KOPT-K1 (cell line): ENCODE results near the gene ELMOD3.

Experiments used
- H3K27ac ChIP-seq: fragments of 200-600 bp; sonication (generic); 2 replicates; pipeline ENCODE4 v1.5.1; 2016; ENCODE audit warnings: antibody characterized with exemption, mild to moderate bottlenecking, low read depth, low read length; ENCODE audit not compliant: poor library complexity, severe bottlenecking
- H3K36me3 ChIP-seq: fragments of 200-600 bp; sonication (generic); 2 replicates; pipeline ENCODE4 v1.5.1; 2017; ENCODE audit warnings: antibody characterized with exemption, mild to moderate bottlenecking, low read length, moderate library complexity; ENCODE audit not compliant: insufficient read depth
- H3K9me3 ChIP-seq: fragments of 200-600 bp; sonication (generic); 2 replicates; pipeline ENCODE4 v1.5.1; 2017; ENCODE audit warnings: antibody characterized with exemption, low read length, mild to moderate bottlenecking; ENCODE audit not compliant: insufficient read depth, poor library complexity, severe bottlenecking

The ELMOD3 gene

DNA sequence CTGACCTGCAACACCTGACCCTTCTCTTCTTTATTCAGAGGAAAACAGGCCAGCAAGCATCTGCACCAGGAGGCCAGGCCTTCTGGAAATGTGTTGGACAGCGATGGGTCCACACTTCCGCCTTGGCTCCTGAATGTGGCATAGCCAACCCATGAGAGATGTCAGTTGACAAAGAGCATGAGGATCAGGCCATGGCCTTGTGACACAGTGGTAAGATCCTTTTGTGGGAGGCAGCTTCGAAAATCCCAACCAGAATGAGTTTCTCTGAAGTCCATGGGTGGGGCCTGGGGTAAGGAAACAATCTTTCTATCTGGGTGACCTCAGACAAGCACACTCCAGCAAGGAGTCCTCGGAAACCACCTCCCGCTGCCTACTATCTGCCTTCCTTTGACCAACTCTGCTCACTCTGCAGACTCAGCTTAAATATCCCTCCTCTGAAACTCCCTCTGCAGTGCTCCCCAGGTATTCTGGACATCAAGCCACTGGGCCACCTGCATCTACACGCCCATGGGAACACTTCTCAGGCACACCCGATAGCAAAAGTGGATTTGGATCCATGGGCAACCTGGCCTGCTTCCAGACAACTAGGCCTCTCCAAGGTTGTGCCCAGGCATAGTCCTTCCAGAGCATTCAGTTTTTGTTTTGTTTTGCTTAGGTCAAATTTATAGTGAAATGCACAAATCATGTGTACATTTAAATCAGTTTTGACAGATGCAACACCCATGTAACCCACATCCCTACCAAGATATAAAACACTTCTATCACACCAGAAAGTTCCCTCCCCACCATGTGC is 60.4 kb downstream of the ELMOD3 start:
- Histone ChIP-seq H3K36me3 (no peaks in the 10 kb centered on the region), H3K27ac (no peak overlapping the region), H3K9me3 (no peaks in the 10 kb centered on the region)

DNA sequence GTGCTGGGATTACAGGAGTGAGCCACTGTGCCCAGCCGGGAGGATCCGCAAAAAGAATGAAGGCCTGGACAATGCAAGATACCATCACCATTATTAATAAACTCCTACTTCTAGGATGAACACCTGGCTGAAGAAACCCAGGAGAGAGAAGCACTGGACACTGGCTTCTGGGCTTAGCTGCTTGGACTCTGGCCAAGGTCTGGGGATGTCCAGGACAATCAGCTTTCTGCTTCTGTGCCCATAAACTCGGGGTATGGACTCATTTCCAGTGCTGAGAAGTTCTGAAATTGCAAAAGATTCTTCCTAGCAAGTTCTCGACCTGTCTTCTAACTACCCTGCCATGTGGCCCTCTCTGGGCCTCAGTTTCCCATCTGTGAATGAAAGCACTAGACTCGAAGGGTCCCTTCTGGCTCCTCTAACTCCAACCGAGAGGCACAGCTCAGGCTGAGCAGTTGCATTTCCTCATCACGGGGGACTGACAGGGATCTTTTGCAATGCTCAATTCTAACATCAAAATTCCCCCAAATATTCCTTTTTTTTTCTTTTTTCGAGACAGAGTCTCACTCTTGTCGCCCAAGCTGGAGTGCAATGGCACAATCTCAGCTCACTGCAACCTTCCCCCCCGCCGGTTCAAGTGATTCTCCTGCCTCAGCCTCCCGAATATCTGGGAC is 61.5 kb downstream of the ELMOD3 start:
- Histone ChIP-seq H3K27ac (no peak overlapping the region), H3K9me3 (no peaks in the 10 kb centered on the region), H3K36me3 (no peaks in the 10 kb centered on the region)

DNA sequence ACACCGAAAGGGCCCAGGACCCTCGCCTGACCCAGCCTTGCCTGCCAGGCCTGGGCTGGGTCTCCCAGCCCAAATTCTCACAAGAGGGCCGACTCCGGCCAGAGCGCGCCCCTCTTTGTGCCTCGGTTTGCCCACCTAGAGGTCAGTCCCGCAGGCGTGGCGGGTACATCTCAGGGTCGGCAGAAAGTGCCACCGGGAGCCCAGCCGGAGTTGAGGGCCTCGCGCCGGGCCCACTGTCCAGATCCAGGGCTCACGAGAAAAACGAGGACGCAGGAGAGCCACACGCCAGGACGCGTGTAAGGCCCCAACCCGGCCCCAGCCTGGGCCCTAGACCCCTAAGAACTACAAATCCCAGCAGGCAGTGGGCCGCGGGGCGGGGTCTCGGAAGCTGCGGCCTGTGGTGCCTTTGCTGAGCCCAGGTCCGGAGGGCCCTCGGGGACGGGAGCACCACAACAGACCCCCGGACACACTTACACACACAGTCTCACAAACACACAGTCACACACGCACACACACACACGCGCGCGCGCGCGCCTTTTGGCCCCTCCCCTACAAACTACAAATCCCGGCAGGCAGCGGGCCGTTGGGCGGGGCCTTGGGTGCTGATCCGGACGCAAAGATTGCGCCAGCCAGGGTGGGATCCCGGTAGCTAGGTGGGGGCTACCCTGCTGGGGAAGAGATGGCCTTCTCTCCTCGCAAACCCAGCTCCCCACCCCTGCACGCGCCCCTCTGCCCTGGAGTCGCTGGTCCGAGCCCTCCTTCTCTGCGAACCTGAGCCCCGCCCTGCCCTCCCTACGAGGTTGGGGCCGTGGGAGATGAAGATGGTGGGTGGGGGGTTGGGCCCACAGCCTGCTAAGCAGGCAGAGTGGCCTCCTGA is 63.8 kb downstream of the ELMOD3 start, which contains the start of gene SH2D6:
TSS of gene SH2D6 (plus strand) at position 583 of the 877 bp plus-strand sequence. CDS start 10,752 bp downstream, outside the sequence.
- Histone ChIP-seq H3K27ac (peak within 1 kb of the TSS; percentile 93), H3K9me3 (no peaks in the 10 kb centered on the region), H3K36me3 (no peaks in the 10 kb centered on the region)

DNA sequence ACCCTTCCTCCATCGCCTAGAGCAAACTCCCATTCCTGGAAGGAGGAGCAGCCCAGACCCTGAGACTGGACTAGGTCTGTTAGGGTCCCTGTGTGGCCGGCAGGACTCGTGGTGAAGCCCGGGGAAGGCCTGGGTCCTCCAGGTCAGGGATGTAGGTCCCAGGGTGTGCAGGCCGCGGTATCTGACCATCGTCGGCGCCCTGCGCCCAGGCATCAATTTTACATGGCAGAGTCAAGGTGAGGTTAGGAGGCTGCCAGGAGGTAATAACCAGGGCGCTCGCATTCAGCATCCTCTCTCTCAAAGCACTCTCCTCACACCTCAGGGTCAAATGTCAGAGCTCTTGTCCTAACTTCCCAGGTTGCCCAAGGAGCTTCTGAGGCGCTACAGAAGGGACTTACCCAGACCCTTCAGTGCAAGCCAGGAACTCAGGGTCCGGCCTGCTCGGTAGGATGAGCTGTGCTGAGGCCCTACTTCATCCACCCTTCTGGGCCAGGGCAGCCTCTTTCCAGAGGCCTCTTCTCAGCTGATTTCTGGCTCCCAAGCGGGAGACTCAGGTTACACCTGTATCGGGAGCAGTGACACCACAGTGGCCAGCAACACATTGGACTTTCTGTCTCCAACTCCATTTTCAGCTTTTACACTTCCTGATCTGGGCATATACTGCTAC is 64.6 kb downstream of the ELMOD3 start:
- Histone ChIP-seq H3K9me3 (no peaks in the 10 kb centered on the region), H3K36me3 (no peaks in the 10 kb centered on the region), H3K27ac (peak overlapping the region; percentile 93)

DNA sequence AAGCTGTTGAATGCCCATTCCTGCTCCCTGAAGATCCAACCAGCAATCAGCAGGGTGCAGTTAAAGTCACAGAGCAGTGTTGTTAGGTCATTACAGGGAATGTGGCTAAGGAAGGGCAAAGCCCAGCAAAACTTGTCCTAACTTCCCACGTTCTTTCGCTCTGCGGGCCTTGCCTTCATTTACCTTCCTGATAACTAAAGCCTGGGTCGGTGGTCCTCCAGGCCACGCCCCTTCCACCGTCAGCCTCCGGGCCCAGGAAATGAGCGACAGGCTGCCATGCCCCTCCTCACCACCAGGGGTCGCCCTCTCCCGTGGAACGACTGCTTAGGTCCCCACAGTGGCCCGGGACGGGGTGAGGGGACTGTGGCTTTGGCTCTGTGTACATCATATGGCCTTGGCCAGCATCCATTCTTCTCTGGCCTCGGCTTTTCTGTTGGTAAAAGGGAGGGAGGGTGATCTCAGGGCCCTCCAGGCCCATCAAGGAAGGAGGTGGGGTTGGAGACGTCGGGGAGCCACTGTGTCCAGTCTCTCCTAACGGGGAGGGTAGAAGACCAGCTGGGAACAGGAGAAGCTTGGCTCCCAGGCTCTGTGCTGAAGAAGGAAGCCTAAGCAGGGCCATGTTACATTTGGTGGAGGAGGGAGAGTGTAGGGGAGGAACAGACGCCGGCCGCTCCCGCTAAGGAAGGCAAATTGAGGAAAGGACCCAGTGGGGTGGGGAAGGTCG is 66.1 kb downstream of the ELMOD3 start:
- no peaks in the 10 kb centered on the region for H3K9me3 ChIP-seq
- no peaks in the 10 kb centered on the region for H3K36me3 ChIP-seq
- H3K27ac ChIP-seq, result peak overlapping the region; percentile 57

DNA sequence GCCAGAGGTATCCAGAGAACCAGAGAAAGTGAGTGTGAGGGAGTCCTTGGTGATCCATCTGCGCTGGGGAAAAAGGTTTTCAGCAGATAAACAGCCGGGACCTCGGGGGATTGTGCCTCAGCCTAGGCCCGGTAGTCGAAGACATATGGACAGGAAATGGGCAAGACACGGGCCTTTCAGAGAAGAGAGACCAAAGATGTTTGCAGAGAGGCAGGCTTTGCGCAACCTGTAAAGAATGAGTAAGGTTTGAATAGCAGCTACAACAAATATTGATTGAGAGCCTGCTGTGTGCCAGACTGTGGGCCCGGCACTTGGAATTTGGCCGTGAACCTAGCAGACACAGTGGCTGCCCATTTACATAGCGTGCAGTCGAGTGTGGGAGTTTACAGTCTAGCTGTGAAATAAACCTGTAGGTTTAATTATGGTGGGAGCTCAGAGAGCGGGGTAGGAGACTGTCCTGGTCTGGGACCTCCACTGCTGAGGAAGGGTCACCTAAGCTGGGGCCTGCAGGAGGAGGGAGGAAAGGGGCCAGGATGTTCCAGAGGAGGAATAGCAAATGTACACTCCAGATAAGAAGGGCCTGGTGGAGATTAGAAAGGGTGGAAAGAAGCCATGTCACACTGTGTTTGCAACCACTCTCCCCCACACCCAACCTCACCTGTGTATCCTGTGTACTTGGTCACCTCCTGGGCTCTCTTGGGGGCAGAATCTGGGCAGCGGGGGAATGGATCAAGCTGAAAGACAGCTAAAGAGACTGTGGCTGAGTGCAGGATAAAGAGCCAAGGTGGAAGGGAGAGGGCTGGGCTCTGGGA is 66.9 kb downstream of the ELMOD3 start:
- no peaks in the 10 kb centered on the region for H3K9me3 ChIP-seq
- no peaks in the 10 kb centered on the region for H3K36me3 ChIP-seq
- H3K27ac ChIP-seq, result peak overlapping the region; percentile 57

DNA sequence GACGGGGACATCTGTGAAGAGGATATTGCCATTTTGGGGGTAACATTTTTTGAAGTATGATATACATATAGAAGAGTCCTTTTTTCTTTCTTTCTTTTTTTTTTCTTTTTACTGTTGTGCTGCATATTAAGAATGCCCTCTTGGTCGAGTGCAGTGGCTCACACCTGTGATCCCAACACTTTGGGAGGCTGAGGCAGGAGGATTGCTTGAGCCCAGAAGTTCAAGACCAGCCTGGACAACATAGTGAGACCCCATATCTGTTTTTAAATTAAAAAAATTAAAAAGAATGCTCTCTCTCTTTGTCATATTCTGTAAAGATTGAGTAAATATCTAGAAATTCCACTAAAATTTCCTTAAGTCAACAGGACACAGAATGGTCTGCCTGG is 67.5 kb downstream of the ELMOD3 start:
- H3K36me3 ChIP-seq, result no peaks in the 10 kb centered on the region
- no peaks in the 10 kb centered on the region for H3K9me3 ChIP-seq
- H3K27ac ChIP-seq, result no peak overlapping the region

DNA sequence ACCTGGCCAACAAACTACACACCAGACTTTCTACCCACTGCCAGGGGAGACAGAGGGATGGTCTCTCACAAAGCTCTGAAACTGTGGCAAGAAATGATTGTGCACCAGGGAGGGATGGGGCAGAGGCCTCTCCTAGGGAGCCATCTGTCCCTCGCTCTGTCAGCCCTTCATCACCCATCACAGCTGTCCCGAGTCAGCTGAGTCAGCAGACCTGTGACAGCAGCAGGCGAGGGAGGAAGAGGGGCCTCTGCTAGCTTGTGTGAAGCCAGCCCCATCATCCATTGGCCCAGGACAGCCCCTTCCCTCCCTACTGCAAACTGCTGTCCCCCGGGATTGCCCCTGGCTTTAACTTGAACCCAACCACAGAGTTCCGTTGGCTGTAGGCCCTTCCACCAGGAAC is 69.0 kb downstream of the ELMOD3 start:
- Histone ChIP-seq H3K27ac (no peak overlapping the region), H3K9me3 (no peaks in the 10 kb centered on the region), H3K36me3 (no peaks in the 10 kb centered on the region)

DNA sequence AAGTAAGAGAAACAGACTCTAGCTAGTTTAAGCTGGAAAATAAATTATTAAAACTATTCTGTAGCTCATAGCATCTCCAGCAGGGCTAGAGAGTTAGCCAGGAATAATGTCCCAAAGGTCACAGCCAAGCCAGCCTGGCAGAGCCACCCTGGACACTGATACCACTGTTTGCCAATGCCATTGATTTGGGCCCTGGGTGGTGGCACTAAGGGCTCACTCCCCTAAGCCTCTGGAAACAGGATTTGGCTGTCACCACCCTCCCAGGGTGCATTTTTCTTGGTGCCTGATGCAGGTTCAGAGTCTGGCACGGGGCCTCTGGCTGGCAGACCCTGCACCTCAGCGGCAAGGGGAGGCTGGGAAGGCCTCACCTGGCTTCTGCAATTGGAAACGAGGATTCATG is 71.0 kb downstream of the ELMOD3 start:
- H3K9me3 ChIP-seq, result no peaks in the 10 kb centered on the region
- no peaks in the 10 kb centered on the region for H3K36me3 ChIP-seq
- no peak overlapping the region for H3K27ac ChIP-seq

DNA sequence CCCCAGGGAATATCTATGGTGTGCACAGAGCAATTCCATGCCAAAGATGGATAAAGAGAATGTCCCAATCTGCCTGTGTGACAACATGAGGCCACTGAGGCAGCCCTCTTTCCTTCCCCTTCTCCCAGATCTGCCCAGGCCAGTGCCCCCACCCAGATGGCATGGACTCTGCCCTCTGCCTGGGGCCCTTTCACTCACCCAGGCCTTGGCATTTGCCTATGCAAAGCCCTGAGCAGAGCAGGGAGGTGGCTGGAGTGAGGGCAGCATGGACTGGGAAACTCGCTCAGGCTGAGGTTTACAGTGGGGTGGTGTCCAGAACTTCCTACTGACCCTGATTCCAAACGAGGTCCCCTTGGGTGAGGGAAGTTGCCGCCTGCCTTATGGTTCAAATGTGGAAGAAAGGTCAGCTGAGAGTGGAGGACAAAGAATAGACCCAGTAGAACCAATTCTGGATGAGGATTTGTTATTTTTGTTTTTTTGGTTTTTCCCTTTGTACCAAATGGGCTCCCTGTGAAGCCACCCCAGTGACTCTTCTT is 72.8 kb downstream of the ELMOD3 start:
- H3K9me3 ChIP-seq, result no peaks in the 10 kb centered on the region
- peak overlapping the region; percentile 70 for H3K27ac ChIP-seq
- H3K36me3 ChIP-seq, result no peaks in the 10 kb centered on the region

DNA sequence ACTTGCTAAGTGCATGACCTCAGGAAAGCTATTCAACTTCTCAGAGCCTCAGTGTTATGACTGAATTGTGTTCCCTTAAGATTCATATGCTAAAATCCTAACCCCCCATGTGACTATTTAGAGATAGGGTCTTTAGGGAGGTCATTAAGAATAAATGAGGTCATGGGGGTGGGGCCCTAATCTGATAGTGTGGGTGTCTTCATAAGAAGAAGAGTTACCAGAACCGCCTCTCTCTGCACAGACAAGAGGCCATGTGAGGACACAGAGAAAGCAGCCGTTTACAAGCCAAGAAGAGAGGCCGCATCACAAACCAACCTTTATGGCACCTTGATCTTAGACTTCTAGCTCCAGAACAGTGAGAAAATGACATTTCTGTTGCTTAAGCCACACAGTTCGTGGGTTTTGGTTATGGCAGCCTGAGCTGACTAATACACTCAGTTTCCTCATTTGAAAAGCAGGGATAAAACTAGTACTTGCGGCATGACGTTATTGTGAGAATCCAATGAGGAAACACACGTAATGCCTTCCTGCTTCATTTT is 73.8 kb downstream of the ELMOD3 start:
- no peaks in the 10 kb centered on the region for H3K9me3 ChIP-seq
- H3K27ac ChIP-seq, result peak overlapping the region; percentile 70
- H3K36me3 ChIP-seq, result no peaks in the 10 kb centered on the region

DNA sequence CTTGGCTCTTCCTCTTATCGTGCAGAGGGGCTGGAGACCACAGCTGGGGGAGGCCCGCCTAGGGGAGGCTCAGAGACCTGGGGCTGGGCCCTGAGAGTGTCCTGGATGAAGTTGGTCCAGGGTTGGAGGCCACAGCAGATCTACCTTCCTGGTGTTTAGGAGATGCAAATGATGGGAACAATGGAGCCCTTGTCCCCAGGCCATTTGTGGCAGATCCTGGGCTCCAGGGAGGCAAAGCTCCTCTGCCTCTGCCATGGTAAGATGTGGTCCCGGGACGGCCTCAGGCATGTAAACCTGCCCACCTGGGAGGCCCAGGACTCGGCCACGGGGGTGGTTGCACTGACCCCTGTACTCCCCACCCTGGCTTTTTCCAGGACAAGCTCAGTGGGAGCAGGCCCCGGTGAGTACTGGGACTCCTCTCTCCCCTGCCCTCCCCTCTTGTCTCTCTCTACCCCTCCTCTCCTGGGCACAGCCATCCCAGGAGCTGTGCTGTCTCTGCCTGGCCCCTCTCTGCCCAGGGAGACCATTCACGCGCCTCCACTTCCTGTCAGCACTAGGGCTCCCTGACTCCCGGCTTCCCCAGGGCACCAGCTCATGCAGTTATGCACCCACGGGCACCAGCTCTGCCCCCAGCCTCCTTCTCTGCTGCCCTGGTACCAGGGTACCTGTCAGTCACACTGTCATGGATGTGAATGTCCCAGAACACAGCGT is 74.8 kb downstream of the ELMOD3 start:
- no peaks in the 10 kb centered on the region for H3K36me3 ChIP-seq
- H3K27ac ChIP-seq, result peak overlapping the region; percentile 70
- H3K9me3 ChIP-seq, result no peaks in the 10 kb centered on the region

DNA sequence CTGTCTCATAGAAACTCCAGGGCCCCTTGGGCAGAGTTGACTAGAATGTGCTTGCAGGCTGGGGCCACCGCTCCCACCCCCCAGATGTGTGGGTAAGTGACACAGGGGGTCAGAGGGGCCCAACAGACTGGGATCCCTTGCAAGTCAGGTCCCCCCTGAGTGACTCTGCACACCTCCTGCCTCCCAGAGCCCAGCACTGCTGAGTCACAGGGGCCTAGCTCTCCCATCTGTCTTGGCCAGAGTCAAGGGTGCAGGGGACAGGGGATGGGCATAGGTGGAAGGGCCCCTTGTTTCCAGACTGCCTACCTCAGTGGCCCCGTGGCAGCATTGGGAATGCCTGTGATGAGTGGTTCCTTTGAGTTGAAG is 75.3 kb downstream of the ELMOD3 start:
- H3K27ac ChIP-seq, result peak overlapping the region; percentile 70
- H3K9me3 ChIP-seq, result no peaks in the 10 kb centered on the region
- H3K36me3 ChIP-seq, result no peaks in the 10 kb centered on the region
